Measurements from ENCODE around the gene DRC1. TPM values are rescaled to one million over a fixed set of nuclear protein-coding genes. Genes with fewer than 3 reads are reported as not detected.

Gene DRC1
- 0.19 to 0.45 TPM (median 0.30 TPM) in 5 replicates for total RNA-seq (2022; extraction: Qiagen RNA extraction; ENCODE audit: low read depth)

DNA sequence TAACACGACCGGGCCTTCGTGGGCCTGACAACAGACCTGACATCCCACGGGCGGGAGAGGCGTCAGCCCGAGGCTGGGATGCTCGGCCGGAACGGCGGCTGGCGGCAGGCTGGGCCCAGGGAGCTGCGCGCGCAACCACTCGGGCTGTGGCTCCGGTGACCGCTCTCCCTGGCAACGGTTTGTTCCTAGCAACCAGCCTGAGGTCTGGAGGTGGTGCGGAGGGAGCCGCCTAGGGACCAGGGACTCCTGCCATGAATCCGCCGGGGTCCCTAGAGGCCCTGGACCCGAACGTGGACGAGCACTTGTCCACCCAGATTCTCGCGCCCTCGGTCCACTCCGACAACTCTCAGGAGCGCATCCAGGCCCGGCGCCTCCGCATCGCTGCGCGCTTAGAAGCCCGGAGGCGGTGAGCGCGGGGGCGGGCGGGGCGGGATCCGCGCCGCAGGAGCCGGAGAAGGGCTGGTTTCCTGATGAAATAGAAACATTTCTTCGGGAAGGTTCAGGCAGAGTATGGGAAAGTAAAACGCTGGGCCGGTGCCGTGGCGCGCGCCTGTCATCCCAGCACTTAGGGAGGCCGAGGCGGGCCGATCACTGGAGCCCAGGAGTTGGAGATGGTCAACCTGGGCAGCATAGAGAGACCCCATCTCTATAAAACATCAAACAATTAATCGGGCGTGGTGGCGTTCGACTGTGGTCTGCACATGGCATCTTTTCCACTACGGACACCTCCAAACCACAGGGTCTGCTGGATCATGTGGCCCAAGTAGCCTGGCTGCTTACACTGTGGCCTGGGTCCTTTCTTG, at the start of gene DRC1:
Gene DRC1, plus strand, starts transcription at position 182 of the 803 bp plus-strand sequence. Its CDS starts 70 bp downstream, at position 252.

DNA sequence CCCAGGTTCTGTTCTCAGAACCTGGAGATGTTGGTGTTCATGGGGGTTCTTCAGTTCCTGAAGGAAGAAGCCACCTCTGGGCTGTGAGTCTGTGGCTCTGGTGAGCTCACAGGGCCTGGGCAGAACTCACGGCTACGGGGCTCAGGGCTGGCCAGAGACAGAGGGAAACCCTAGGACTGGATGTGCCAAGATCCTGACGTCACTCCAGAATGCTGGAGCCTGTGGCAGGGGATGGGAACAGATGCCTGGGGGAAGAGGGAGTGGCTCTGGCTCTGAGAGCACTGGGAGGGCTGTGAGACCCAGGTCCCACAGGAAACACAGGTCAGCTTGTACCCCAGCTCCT, 76.2 kb downstream of the DRC1 start, which contains the start of gene OTOF:
Gene OTOF, minus strand, starts transcription at position 214 of the 343 bp plus-strand sequence.

Other genes with a start within 250 kb of the DRC1 start
- gene GAREM2, start 228.8 kb upstream of the DRC1 start, total RNA-seq (2022; extraction: Qiagen RNA extraction; ENCODE audit: low read depth) = 6.1 to 8.5 TPM (median 7.1 TPM) in 5 replicates
- 117 to 133 TPM (median 121 TPM) in 5 replicates for gene HADHA, start 157.3 kb upstream of the DRC1 start, total RNA-seq (2022; extraction: Qiagen RNA extraction; ENCODE audit: low read depth)
- 84.7 to 106 TPM (median 100 TPM) in 5 replicates for gene HADHB, start 157.0 kb upstream of the DRC1 start, total RNA-seq (2022; extraction: Qiagen RNA extraction; ENCODE audit: low read depth)
- gene SELENOI, start 55.8 kb upstream of the DRC1 start, total RNA-seq (2022; extraction: Qiagen RNA extraction; ENCODE audit: low read depth) = 14.6 to 20.5 TPM (median 19.0 TPM) in 5 replicates
- 0.03 to 0.26 TPM (median 0.10 TPM) in 5 replicates for gene ADGRF3, start 55.1 kb upstream of the DRC1 start, total RNA-seq (2022; extraction: Qiagen RNA extraction; ENCODE audit: low read depth)
- 0.10 to 0.24 TPM (median 0.16 TPM) in 5 replicates for gene OTOF, start 76.2 kb downstream of the DRC1 start, total RNA-seq (2022; extraction: Qiagen RNA extraction; ENCODE audit: low read depth)
- gene CIB4, start 239.4 kb downstream of the DRC1 start, total RNA-seq (2022; extraction: Qiagen RNA extraction; ENCODE audit: low read depth) = 0.40 to 0.50 TPM in 2 of 5 replicates, not detected in the others

Measured in A549 treated with GW870086 at 1 μM for 4 hours (cell line).